Measurements from ENCODE around the gene LY6G6D.

Gene LY6G6D

GRCh38 chr6:31691078-31691463 lies 24.1 kb upstream of the LY6G6D start:
- peaks cover 60% of the 10 kb centered on the region for H3K36me3 ChIP-seq (ENCODE audit: control insufficient read depth, low read length)
- no peaks in the 10 kb centered on the region for H3K79me2 ChIP-seq (ENCODE audit: control insufficient read depth, low read length)
- no peak overlapping the region for H3K4me3 ChIP-seq (ENCODE audit: low read length)
- H3K9me3 ChIP-seq (ENCODE audit: control insufficient read depth, insufficient read depth, low read length): no peaks in the 10 kb centered on the region
- no peaks in the 10 kb centered on the region for H3K27me3 ChIP-seq (ENCODE audit: control insufficient read depth, low read length)
- H3K4me1 ChIP-seq (ENCODE audit: control insufficient read depth, low read length): peaks cover 15% of the 10 kb centered on the region
- no peak overlapping the region for H3K4me2 ChIP-seq (ENCODE audit: low read length)
- TF ChIP-seq CTCF (IDR thresholded peaks at IDR 0.05; ENCODE audit: low read depth, low read length, poor library complexity, severe bottlenecking) (no peak), EZH2phosphoT487 (IDR thresholded peaks at IDR 0.05; ENCODE audit: borderline replicate concordance, low read length) (no peak)
- no peak overlapping the region for H3K27ac ChIP-seq (ENCODE audit: low read depth, low read length)
- H3F3A ChIP-seq (ENCODE audit: control insufficient read depth, insufficient read depth): no peaks in the 10 kb centered on the region; the same call in 1 of the 2 replicates
- no peaks in the 10 kb centered on the region for H3K9me2 ChIP-seq (replicated peaks; ENCODE audit: control insufficient read depth, low read length)
- no peaks in the 10 kb centered on the region for H4K20me1 ChIP-seq (ENCODE audit: control insufficient read depth, insufficient read depth, low read depth, low read length)

- no peak overlapping the region for H3K27ac ChIP-seq (ENCODE audit: low read depth, low read length)
- H3K79me2 ChIP-seq (ENCODE audit: control insufficient read depth, low read length): no peaks in the 10 kb centered on the region
- H3K4me2 ChIP-seq (ENCODE audit: low read length): no peak overlapping the region
- H3K9me3 ChIP-seq (ENCODE audit: control insufficient read depth, insufficient read depth, low read length): no peaks in the 10 kb centered on the region
- H3K36me3 ChIP-seq (ENCODE audit: control insufficient read depth, low read length): peaks cover 60% of the 10 kb centered on the region
- H3K9me2 ChIP-seq (replicated peaks; ENCODE audit: control insufficient read depth, low read length): no peaks in the 10 kb centered on the region
- H3K4me3 ChIP-seq (ENCODE audit: low read length): no peak overlapping the region
- no peaks in the 10 kb centered on the region for H4K20me1 ChIP-seq (ENCODE audit: control insufficient read depth, insufficient read depth, low read depth, low read length)
- no peaks in the 10 kb centered on the region; the same call in 1 of the 2 replicates for H3F3A ChIP-seq (ENCODE audit: control insufficient read depth, insufficient read depth)
- peaks cover 15% of the 10 kb centered on the region for H3K4me1 ChIP-seq (ENCODE audit: control insufficient read depth, low read length)
- TF ChIP-seq CTCF (IDR thresholded peaks at IDR 0.05; ENCODE audit: low read depth, low read length, poor library complexity, severe bottlenecking) (no peak), EZH2phosphoT487 (IDR thresholded peaks at IDR 0.05; ENCODE audit: borderline replicate concordance, low read length) (no peak)
- H3K27me3 ChIP-seq (ENCODE audit: control insufficient read depth, low read length): no peaks in the 10 kb centered on the region
These were observed 23.5 kb upstream of the LY6G6D start for GRCh38 chr6:31691564-31692108.

- Histone ChIP-seq H3K4me2 (ENCODE audit: low read length) (no peak overlapping the region), H3K9me2 (replicated peaks; ENCODE audit: control insufficient read depth, low read length) (no peaks in the 10 kb centered on the region), H3K36me3 (ENCODE audit: control insufficient read depth, low read length) (peaks cover 62% of the 10 kb centered on the region), H3K4me3 (ENCODE audit: low read length) (no peak overlapping the region), H3F3A (ENCODE audit: control insufficient read depth, insufficient read depth) (no peaks in the 10 kb centered on the region), H3K27me3 (ENCODE audit: control insufficient read depth, low read length) (no peaks in the 10 kb centered on the region), H3K4me1 (ENCODE audit: control insufficient read depth, low read length) (peaks cover 15% of the 10 kb centered on the region), H4K20me1 (ENCODE audit: control insufficient read depth, insufficient read depth, low read depth, low read length) (no peaks in the 10 kb centered on the region), H3K79me2 (ENCODE audit: control insufficient read depth, low read length) (no peaks in the 10 kb centered on the region), H3K9me3 (ENCODE audit: control insufficient read depth, insufficient read depth, low read length) (no peaks in the 10 kb centered on the region), H3K27ac (ENCODE audit: low read depth, low read length) (no peak overlapping the region)
- TF ChIP-seq EZH2phosphoT487 (IDR thresholded peaks at IDR 0.05; ENCODE audit: borderline replicate concordance, low read length): no peak
- no peak for TF ChIP-seq CTCF (IDR thresholded peaks at IDR 0.05; ENCODE audit: low read depth, low read length, poor library complexity, severe bottlenecking)
These were observed 22.8 kb upstream of the LY6G6D start for GRCh38 chr6:31692353-31692752.
